NB4 (cell line): ENCODE measurements around the gene DMAC2.
A peak's percentile ranks its signal among the peaks of the same experiment; 100 is the strongest.
"Not testable (repeated sequence)": the region's sequence is repeated elsewhere in the genome, so short reads cannot be mapped to it uniquely, and the experiment has no call there.

Experiments
- DNase-seq: peaks from one replicate; pipeline ENCODE4 v3.0.0; 2010; ENCODE audit warnings: low read depth
- H3K4me3 ChIP-seq: one replicate; pipeline ENCODE4 v1.5.1; 2011; ENCODE audit warnings: mild to moderate bottlenecking, low read depth, low read length, moderate library complexity
- CTCF ChIP-seq: IDR thresholded peaks from one replicate; pipeline ENCODE4 v1.5.1; 2012; ENCODE audit warnings: low read depth, low read length
- MAX ChIP-seq: IDR thresholded peaks from 2 replicates; pipeline ENCODE4 v1.6.1; 2011; ENCODE audit warnings: low read depth, low read length
- MYC ChIP-seq: IDR thresholded peaks from 2 replicates; pipeline ENCODE4 v1.6.1; 2011; ENCODE audit warnings: low read depth, low read length
- POLR2A ChIP-seq: IDR thresholded peaks from 2 replicates; pipeline ENCODE4 v1.6.1; 2011; ENCODE audit warnings: mild to moderate bottlenecking; ENCODE audit not compliant: insufficient read length; ENCODE audit errors: extremely low read depth

DMAC2 gene

GRCh38 chr19:41397086-41398049, 42.3 kb downstream of the DMAC2 start, which contains the start of the genes BCKDHA and EXOSC5:
Gene BCKDHA, plus strand, starts transcription at chr19:41397818. Its CDS starts 10 bp downstream, at chr19:41397828.
Gene EXOSC5, minus strand, starts transcription at chr19:41397359. Its CDS starts 31 bp downstream, at chr19:41397328.
- H3K4me3 ChIP-seq: peak within 1 kb of the TSS; percentile 90
- TF ChIP-seq CTCF (no peak), MYC (peak; percentile 97), MAX (peak; percentile 99), POLR2A (peak; percentile 43)
- DNase-seq: peak; percentile 98

GRCh38 chr19:41395355-41395754, 44.4 kb downstream of the DMAC2 start:
- no peak for DNase-seq
- peak overlapping the region; percentile 40 for H3K4me3 ChIP-seq
- TF ChIP-seq MAX: no peak
- no peak for TF ChIP-seq POLR2A
- TF ChIP-seq CTCF: no peak
- no peak for TF ChIP-seq MYC

GRCh38 chr19:41392775-41393174, 46.9 kb downstream of the DMAC2 start:
- no peak overlapping the region for H3K4me3 ChIP-seq
- TF ChIP-seq MYC (no peak), MAX (no peak), POLR2A (no peak), CTCF (no peak)
- DNase-seq: no peak

GRCh38 chr19:41391618-41392017, 48.1 kb downstream of the DMAC2 start:
- no peak overlapping the region for H3K4me3 ChIP-seq
- TF ChIP-seq POLR2A (no peak), MAX (no peak), CTCF (no peak), MYC (no peak)
- no peak for DNase-seq

GRCh38 chr19:41386442-41386841, 53.3 kb downstream of the DMAC2 start:
- TF ChIP-seq MYC (no peak), POLR2A (no peak)
- no peak for DNase-seq
- no peak overlapping the region for H3K4me3 ChIP-seq

- no peak overlapping the region for H3K4me3 ChIP-seq
- DNase-seq: no peak
- TF ChIP-seq MYC (no peak), CTCF (no peak), MAX (no peak), POLR2A (no peak)
Observed at GRCh38 chr19:41384351-41384750, 55.4 kb downstream of the DMAC2 start.

- not testable (repeated sequence) for H3K4me3 ChIP-seq, DNase-seq
Observed at GRCh38 chr19:41381536-41381935, 58.2 kb downstream of the DMAC2 start.
